Measurements from ENCODE around the gene NCOA3.
"Not testable (repeated sequence)": the region's sequence is repeated elsewhere in the genome, so short reads cannot be mapped to it uniquely, and the experiment has no call there.

NCOA3 gene

GRCh38 chr20:47475419-47476044, 26.2 kb upstream of the NCOA3 start:
- DNase-seq: no peak

- no peak for DNase-seq
Measured at GRCh38 chr20:47476452-47476851, 25.2 kb upstream of the NCOA3 start.

GRCh38 chr20:47479093-47479492, 22.6 kb upstream of the NCOA3 start:
- DNase-seq: no peak

GRCh38 chr20:47479506-47479905, 22.2 kb upstream of the NCOA3 start:
- DNase-seq: no peak

- no peak for DNase-seq
Measured at GRCh38 chr20:47480239-47480638, 21.4 kb upstream of the NCOA3 start.

GRCh38 chr20:47480705-47481104, 21.0 kb upstream of the NCOA3 start:
- no peak for DNase-seq

- no peak for DNase-seq
Measured at GRCh38 chr20:47481330-47482216, 20.1 kb upstream of the NCOA3 start.

GRCh38 chr20:47482705-47483104, 19.0 kb upstream of the NCOA3 start:
- no peak for DNase-seq

GRCh38 chr20:47484303-47484702, 17.4 kb upstream of the NCOA3 start:
- DNase-seq: no peak

GRCh38 chr20:47487175-47487917, 14.3 kb upstream of the NCOA3 start:
- no peak for DNase-seq

- DNase-seq: no peak
Measured at GRCh38 chr20:47489448-47489872, 12.2 kb upstream of the NCOA3 start.

- no peak for DNase-seq
Measured at GRCh38 chr20:47490795-47491194, 10.9 kb upstream of the NCOA3 start.

- no peak for DNase-seq
Measured at GRCh38 chr20:47492284-47492683, 9.4 kb upstream of the NCOA3 start.

- DNase-seq: no peak
Measured at GRCh38 chr20:47493175-47493962, 8.3 kb upstream of the NCOA3 start.

- no peak for DNase-seq
Measured at GRCh38 chr20:47493963-47494293, 7.8 kb upstream of the NCOA3 start.

- not testable (repeated sequence) for DNase-seq
Measured at GRCh38 chr20:47494606-47495005, 7.1 kb upstream of the NCOA3 start.

GRCh38 chr20:47496118-47496517, 5.6 kb upstream of the NCOA3 start:
- DNase-seq: no peak

- no peak for DNase-seq
Measured at GRCh38 chr20:47498606-47499005, 3.1 kb upstream of the NCOA3 start.

GRCh38 chr20:47499053-47499452, 2.6 kb upstream of the NCOA3 start:
- DNase-seq: no peak

GRCh38 chr20:47500082-47500481, 1.6 kb upstream of the NCOA3 start:
- DNase-seq: not testable (repeated sequence)

GRCh38 chr20:47500554-47500953, 1.1 kb upstream of the NCOA3 start:
- no peak for DNase-seq

GRCh38 chr20:47501116-47501481, 588 bp upstream of the NCOA3 start:
- DNase-seq: no peak
